K562 treated with DMSO at 1 percent for 4 hours (cell line): Measurements from ENCODE around the gene MFRP. TPM values are rescaled to one million over a fixed set of nuclear protein-coding genes. Genes with fewer than 3 reads are reported as not detected.

ENCODE experiments used
- total RNA-seq: library from RNA; unstranded; fragments of 300-600 nt; gene quantifications from 2 replicates; pipeline ENCODE4 v1.2.3, GENCODE V29; 2022; ENCODE audit not compliant: insufficient read depth

Gene MFRP
- total RNA-seq = not detected in 2 replicates

DNA sequence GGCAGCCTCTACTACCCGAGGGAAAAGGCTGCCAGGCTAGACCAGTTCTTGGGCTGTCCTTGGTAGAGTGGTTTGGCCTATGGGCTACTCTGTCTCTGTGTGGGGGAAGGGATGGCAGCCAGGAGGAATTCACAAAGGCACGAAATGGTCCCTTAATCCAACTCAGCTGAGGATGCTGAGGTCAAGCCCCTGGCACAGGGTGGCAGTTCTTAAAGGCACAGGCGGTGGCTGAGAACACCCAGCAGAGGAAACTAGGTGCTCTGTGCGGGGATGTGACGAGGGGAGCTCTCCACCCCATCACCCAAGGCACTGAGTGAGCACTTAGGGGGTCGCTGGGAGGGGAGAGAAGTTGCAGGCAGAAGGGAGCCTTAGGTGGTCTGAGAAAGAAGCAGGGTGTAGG, at the start of gene MFRP:
Gene MFRP (minus strand): TSS at position 101 of the 400 bp plus-strand sequence. CDS start 192 bp downstream, outside the sequence.

DNA sequence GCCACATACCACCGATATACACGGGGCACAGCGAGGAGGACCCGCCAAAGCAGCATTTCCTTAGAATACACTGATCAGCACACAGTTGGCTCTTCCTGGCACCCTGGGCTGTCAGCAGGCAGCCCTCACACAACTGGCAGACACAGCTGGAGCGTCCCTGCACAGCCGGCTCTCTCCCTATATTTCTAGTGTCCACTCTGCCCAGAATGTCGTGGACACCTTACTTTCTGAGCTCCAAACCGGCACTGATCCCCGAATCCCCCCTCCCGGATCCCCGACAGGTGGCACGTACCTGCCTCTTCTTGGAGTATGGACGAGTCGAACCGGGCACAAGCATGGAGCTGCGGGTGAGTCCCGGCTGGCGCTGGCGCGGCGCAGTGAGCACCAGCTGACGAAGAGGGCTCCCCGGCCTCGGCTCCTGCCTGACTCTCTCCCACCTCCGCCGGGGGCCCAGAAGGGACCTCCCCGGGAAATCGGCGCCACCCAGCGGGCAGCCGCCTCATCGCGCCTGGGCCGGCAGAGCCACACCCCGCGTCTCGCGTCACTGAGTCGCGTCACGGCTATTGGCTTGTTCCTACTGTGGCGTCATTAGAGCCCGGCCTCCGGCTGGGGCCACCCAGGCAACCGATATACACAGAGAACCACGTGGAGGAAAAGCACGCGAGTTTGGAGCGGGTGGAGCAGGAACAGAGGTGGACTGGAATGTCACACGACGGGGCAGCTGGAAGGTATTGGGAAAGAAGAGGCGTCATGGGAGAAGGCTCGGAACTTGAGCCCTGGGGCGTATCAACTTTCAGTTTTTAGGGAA, 34.9 kb upstream of the MFRP start, which contains the start of gene USP2:
Gene USP2 (minus strand): TSS at position 510 of the 808 bp plus-strand sequence. CDS start 8,210 bp downstream, outside the sequence.

DNA sequence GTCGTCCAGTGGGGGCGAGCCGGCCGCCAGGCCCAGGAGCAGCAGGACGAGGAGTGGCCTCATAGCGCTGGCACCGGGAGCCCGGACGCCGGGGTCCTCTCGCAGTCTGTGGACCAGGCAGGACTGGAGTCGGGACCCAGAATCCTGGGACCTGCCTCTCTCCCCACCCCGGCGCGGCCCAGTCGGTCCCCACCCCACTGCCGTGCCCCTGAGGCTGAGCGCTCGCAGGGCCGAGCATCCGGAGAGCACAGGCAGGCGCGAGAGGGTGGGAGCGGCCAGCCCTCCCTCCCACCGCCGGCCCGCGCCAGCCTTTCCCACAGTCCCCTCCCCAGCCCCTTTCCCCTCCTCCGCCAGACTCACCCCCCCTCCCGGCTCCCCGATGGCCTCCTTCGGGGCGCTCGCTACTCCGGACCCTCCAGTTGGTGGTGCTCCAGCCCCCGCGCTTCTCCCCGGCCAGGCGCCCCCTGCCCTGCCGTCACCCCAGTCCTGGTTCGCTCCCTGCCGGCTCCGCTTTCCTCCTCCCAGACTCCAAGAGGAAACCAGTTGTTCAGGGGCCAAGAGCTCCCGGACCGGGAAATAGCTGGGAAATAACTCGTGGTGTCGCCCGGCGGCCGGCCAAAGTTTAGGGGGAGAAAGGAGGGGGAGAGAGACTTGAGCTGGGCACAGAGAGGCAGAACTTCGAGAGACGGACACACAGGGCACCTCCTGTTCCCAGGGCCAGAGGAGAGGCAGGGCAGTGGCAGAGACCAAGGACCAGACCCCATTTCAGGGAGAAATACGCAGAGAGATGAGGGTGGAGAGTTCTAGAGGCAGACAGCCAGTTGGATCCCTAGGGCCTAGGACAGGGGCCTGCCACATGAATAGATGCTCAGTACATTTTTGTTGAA, 5.9 kb downstream of the MFRP start, which contains the start of gene C1QTNF5:
Gene C1QTNF5 (minus strand): TSS at position 549 of the 887 bp plus-strand sequence. CDS start 486 bp downstream, at position 63.

DNA sequence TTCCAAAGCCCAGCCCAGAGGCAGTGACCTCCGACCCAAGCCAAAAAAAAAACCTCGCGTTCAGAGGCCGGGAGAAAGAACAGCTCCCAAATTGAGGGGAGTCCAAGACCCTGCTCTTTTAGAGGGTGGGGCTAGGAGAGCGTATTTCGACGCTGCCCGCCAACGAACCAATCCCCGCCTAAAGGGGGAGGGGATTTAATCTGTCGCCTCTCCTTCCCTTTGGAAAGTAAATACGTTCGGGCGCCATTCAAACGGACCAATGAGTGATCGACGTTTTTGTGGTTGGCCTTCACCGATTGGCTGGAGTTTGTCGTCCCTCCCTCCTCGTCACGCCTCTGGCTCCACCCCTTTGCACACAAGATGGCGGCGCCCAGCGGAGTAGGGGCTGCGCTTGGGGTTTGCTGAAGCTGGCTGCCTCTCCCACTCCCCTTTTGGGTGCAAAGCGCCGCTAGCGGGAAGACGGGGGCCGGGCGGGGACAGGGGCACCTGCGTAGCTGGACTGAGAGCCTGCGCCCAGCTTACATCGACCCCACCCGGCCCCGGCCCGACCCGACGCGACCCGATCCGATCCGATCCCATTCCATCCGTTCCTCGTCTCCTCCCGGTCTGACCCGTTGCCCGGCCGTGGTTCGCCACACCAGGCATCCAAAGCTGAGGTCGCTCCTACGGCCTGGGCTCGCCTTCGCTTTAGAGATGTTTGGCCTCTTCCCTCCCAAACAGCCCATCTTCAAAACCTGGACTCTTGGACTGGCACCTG, 12.2 kb downstream of the MFRP start, which contains the start of gene RNF26:
Gene RNF26 (plus strand): TSS at position 354 of the 757 bp plus-strand sequence. CDS start 596 bp downstream, outside the sequence.

DNA sequence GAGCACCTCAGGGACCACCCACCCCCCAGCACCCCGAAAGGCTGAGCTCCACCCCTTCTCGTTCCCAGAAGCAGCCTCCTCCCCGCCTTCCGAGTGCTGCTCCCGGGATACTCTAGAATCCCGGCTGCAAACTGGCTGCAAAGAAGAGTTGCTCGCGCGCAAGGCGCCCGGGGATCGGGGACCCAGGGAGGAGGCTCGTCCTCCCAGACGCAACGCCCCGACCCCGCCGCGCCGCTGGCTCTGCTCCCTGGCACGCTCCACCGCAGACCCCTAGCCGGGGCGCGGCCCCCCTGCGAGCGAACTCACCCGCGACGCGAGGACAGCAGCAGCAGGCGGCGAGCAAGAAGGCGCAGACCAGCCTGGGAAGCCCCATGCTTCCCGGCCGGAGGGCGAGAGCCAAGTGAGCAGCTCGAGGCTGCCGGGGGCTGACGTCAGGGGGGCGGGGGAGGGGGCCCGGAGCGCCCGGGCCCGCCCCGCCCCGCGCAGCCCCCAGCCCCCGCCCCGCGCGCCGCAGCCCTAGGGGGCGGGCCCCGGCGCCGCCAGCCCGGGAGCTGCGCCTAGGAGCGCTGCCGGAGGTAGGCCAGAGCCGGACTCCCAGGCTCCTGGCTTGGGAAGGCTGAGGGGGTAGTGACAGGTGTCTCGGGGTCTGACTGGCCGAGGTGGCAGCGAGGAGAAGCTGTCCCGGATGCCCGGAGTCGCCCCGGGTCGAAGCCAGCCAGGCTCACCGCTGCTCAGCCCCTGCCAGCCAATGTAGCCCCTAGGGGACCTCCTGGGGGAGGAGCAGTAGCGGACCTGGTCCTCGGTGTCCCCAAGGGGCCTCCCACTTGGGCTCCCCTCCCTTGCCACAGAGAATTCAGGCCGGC, 29.5 kb downstream of the MFRP start, which contains the start of gene MCAM:
Gene MCAM (minus strand): TSS at position 402 of the 863 bp plus-strand sequence. CDS start 29 bp downstream, at position 373.

Other genes with a start within 250 kb of the MFRP start
- gene DPAGT1, start 244.9 kb downstream of the MFRP start, total RNA-seq = 41.8 and 50.8 TPM in 2 replicates
- gene C2CD2L, start 239.4 kb downstream of the MFRP start, total RNA-seq = 27.8 and 33.7 TPM in 2 replicates
- 28.5 and 31.2 TPM in 2 replicates for gene HINFP, start 225.1 kb downstream of the MFRP start, total RNA-seq
- 0.17 TPM in 1 of 2 replicates, not detected in the other for gene ABCG4, start 197.7 kb downstream of the MFRP start, total RNA-seq
- 1.6 and 2.0 TPM in 2 replicates for gene NLRX1, start 178.0 kb downstream of the MFRP start, total RNA-seq
- not detected in 2 replicates for gene NHERF4, start 161.2 kb downstream of the MFRP start, total RNA-seq
- 11.8 and 12.7 TPM in 2 replicates for gene CBL, start 140.4 kb downstream of the MFRP start, total RNA-seq
- 15.5 and 21.8 TPM in 2 replicates for gene MCAM, start 29.6 kb downstream of the MFRP start, total RNA-seq
- 39.5 and 47.2 TPM in 2 replicates for gene RNF26, start 12.2 kb downstream of the MFRP start, total RNA-seq
- not detected in 2 replicates for gene C1QTNF5, start 5.8 kb downstream of the MFRP start, total RNA-seq
- gene USP2, start 35.0 kb upstream of the MFRP start, total RNA-seq = 6.6 and 6.8 TPM in 2 replicates
- gene THY1, start 76.5 kb upstream of the MFRP start, total RNA-seq = not detected in 2 replicates